DND-41 (cell line): ENCODE results near the gene ANKFN1.

ENCODE experiments used
- ATAC-seq: fragments of 200-7000 bp; cut with Tn5 transposase; 3 replicates; pipeline ENCODE4 v1.9.1; 2021; ENCODE audit warnings: low read depth; ENCODE audit not compliant: insufficient read depth
- DNase-seq: peaks from one replicate; pipeline ENCODE4 v3.0.0-alpha.2; 2020
- H2AFZ ChIP-seq: 2 replicates; pipeline ENCODE4 v1.6.0; 2012; ENCODE audit warnings: low read depth, low read length
- H3K27ac ChIP-seq: 2 replicates; pipeline ENCODE4 v1.5.1; 2012; ENCODE audit warnings: low read length, inconsistent platforms
- H3K27me3 ChIP-seq: fragments of 200-600 bp; sonication (generic); 2 replicates; pipeline ENCODE4 v1.6.0; 2012; ENCODE audit warnings: low read length, mild to moderate bottlenecking, inconsistent platforms; ENCODE audit not compliant: insufficient read depth, poor library complexity
- H3K36me3 ChIP-seq: 2 replicates; pipeline ENCODE4 v1.5.1; 2012; ENCODE audit warnings: low read length, inconsistent platforms; ENCODE audit not compliant: insufficient read depth
- H3K4me1 ChIP-seq: 2 replicates; pipeline ENCODE4 v1.5.1; 2012; ENCODE audit warnings: mild to moderate bottlenecking, low read length; ENCODE audit not compliant: insufficient read depth
- H3K4me2 ChIP-seq: 2 replicates; pipeline ENCODE4 v1.6.0; 2012; ENCODE audit warnings: mild to moderate bottlenecking, moderate library complexity, low read length, inconsistent platforms; ENCODE audit not compliant: insufficient read depth
- H3K4me3 ChIP-seq, 2 experiments: fragments of 200-600 bp in 1 of 2; shearing (Covaris generic) in 1 of 2; 2 replicates each; pipeline ENCODE4 v1.5.1; 2012 to 2016; ENCODE audit warnings: inconsistent platforms in 2 of 2, low read length in 2 of 2, mild to moderate bottlenecking in 2 of 2, low read depth in 1 of 2, moderate library complexity in 1 of 2
- H3K79me2 ChIP-seq: 2 replicates; pipeline ENCODE4 v1.6.0; 2012; ENCODE audit warnings: low read length, inconsistent platforms; ENCODE audit not compliant: insufficient read depth
- H3K9ac ChIP-seq: 2 replicates; pipeline ENCODE4 v1.6.0; 2012; ENCODE audit warnings: low read depth, mild to moderate bottlenecking, inconsistent platforms, low read length, moderate library complexity
- H3K9me3 ChIP-seq: 2 replicates; pipeline ENCODE4 v1.5.1; 2012; ENCODE audit warnings: low read length, moderate library complexity, mild to moderate bottlenecking, inconsistent platforms; ENCODE audit not compliant: insufficient read depth, severe bottlenecking
- H4K20me1 ChIP-seq: 2 replicates; pipeline ENCODE4 v1.6.0; 2012; ENCODE audit warnings: low read length; ENCODE audit not compliant: insufficient read depth
- CTCF ChIP-seq: IDR thresholded peaks from 2 replicates; pipeline ENCODE4 v1.5.1; 2012; ENCODE audit warnings: borderline replicate concordance, low read length, moderate library complexity, mild to moderate bottlenecking; ENCODE audit not compliant: poor library complexity, severe bottlenecking; ENCODE audit errors: extremely low read depth
- EZH2 ChIP-seq: IDR thresholded peaks from 3 replicates; pipeline ENCODE4 v1.6.1; 2012; ENCODE audit warnings: borderline replicate concordance, low read depth, mild to moderate bottlenecking, moderate library complexity, low read length, inconsistent platforms; ENCODE audit not compliant: severe bottlenecking

The ANKFN1 gene

GRCh38 chr17:56159826-56160380, 6.6 kb downstream of the ANKFN1 start:
- H3K27ac ChIP-seq, result no peak overlapping the region
- no peak for ATAC-seq

GRCh38 chr17:56160422-56160821, 7.1 kb downstream of the ANKFN1 start:
- ATAC-seq (no peak), DNase-seq (no peak)
- Histone ChIP-seq H3K4me3 (no peak overlapping the region), H3K4me2 (no peak overlapping the region), H3K9ac (no peak overlapping the region), H3K27ac (no peak overlapping the region), H3K36me3 (no peaks in the 10 kb centered on the region), H2AFZ (no peak overlapping the region), H3K4me1 (peaks cover 8% of the 10 kb centered on the region), H4K20me1 (no peaks in the 10 kb centered on the region), H3K27me3 (no peaks in the 10 kb centered on the region), H3K9me3 (no peaks in the 10 kb centered on the region), H3K79me2 (no peaks in the 10 kb centered on the region)
- TF ChIP-seq CTCF (no peak), EZH2 (no peak)

More at GRCh38 chr17:56159826-56160380, 6.6 kb downstream of the ANKFN1 start:
- Histone ChIP-seq H3K9ac (no peak overlapping the region), H3K79me2 (no peaks in the 10 kb centered on the region), H3K4me2 (no peak overlapping the region), H3K4me3 (no peak overlapping the region), H2AFZ (peak overlapping the region; percentile 37; the same call in 1 of the 2 replicates), H3K36me3 (no peaks in the 10 kb centered on the region), H3K4me1 (peaks cover 8% of the 10 kb centered on the region), H3K27me3 (no peaks in the 10 kb centered on the region), H4K20me1 (no peaks in the 10 kb centered on the region), H3K9me3 (no peaks in the 10 kb centered on the region)
- DNase-seq, result no peak
- TF ChIP-seq EZH2 (no peak), CTCF (no peak)

- Histone ChIP-seq H3K79me2 (no peaks in the 10 kb centered on the region), H3K4me2 (no peak overlapping the region), H3K27me3 (no peaks in the 10 kb centered on the region), H3K27ac (no peak overlapping the region), H3K9me3 (no peaks in the 10 kb centered on the region), H3K9ac (no peak overlapping the region), H3K4me1 (peaks cover 5% of the 10 kb centered on the region), H3K4me3 (no peak overlapping the region), H2AFZ (no peak overlapping the region), H4K20me1 (no peaks in the 10 kb centered on the region), H3K36me3 (no peaks in the 10 kb centered on the region)
- ATAC-seq, result no peak
- TF ChIP-seq EZH2, result no peak
- TF ChIP-seq CTCF, result no peak
- no peak for DNase-seq
These were observed 11.9 kb downstream of the ANKFN1 start for GRCh38 chr17:56165072-56165641.

GRCh38 chr17:56167491-56167890, 14.2 kb downstream of the ANKFN1 start:
- no peaks in the 10 kb centered on the region for H3K9me3 ChIP-seq
- H3K9ac ChIP-seq, result no peak overlapping the region
- H3K4me1 ChIP-seq, result no peaks in the 10 kb centered on the region
- ATAC-seq (no peak), DNase-seq (no peak)
- no peak for TF ChIP-seq CTCF
- no peak for TF ChIP-seq EZH2
- H3K27me3 ChIP-seq, result no peaks in the 10 kb centered on the region
- no peaks in the 10 kb centered on the region for H3K79me2 ChIP-seq
- no peaks in the 10 kb centered on the region for H4K20me1 ChIP-seq
- H3K36me3 ChIP-seq, result no peaks in the 10 kb centered on the region
- H3K4me3 ChIP-seq, result no peak overlapping the region
- no peak overlapping the region for H2AFZ ChIP-seq
- no peak overlapping the region for H3K4me2 ChIP-seq
- H3K27ac ChIP-seq, result no peak overlapping the region
